OCI-LY7 (cell line): ENCODE results near the gene UBE3C. TPM values are rescaled to one million over a fixed set of nuclear protein-coding genes. Genes with fewer than 3 reads are reported as not detected.

ENCODE experiments used
- BruUV-seq: library from RNA; stranded (reverse); fragments of 400-500 nt; replicated peaks from 2 replicates; lab custom pipeline; 2021; lab: Mats Ljungman, UMichigan
- CTCF ChIA-PET: fragments of 300-600 bp; sonication (Branson Sonifier 250); formaldehyde crosslinking; loops from one replicate; lab custom pipeline; 2022; ENCODE audit warnings: antibody characterized with exemption; ENCODE audit not compliant: unreplicated experiment; lab: Charles Lee
- POLR2A ChIA-PET: fragments of 300-600 bp; sonication (Branson Sonifier 250); formaldehyde crosslinking; loops from one replicate; lab custom pipeline; 2022; ENCODE audit warnings: antibody characterized with exemption; lab: Charles Lee
- DNase-seq: peaks from one replicate; pipeline ENCODE4 v3.0.0-alpha.2; 2015; ENCODE audit warnings: low spot score
- H2AFZ ChIP-seq: fragments of 200-600 bp; sonication (generic), shearing (Covaris generic); 2 replicates; pipeline ENCODE4 v1.6.1; 2014; ENCODE audit warnings: mild to moderate bottlenecking, antibody characterized with exemption, low read length, moderate library complexity
- H3K27ac ChIP-seq: fragments of 200-600 bp; sonication (generic); 2 replicates; pipeline ENCODE4 v1.5.1; 2014; ENCODE audit warnings: mixed run types, low read depth, mild to moderate bottlenecking, moderate library complexity, low read length, inconsistent platforms; ENCODE audit not compliant: poor library complexity, severe bottlenecking
- H3K36me3 ChIP-seq: fragments of 200-600 bp; sonication (generic); 2 replicates; pipeline ENCODE4 v1.6.1; 2014; ENCODE audit warnings: mild to moderate bottlenecking, antibody characterized with exemption, low read length, moderate library complexity, mixed read lengths; ENCODE audit not compliant: insufficient read depth
- H3K4me1 ChIP-seq: fragments of 200-600 bp; sonication (generic); 2 replicates; pipeline ENCODE4 v1.5.1; 2014; ENCODE audit warnings: mild to moderate bottlenecking, low read length; ENCODE audit not compliant: insufficient read depth, poor library complexity, severe bottlenecking
- H3K4me2 ChIP-seq: fragments of 200-600 bp; sonication (generic); 2 replicates; pipeline ENCODE4 v1.6.1; 2014; ENCODE audit warnings: mild to moderate bottlenecking, low read length
- H3K4me3 ChIP-seq: fragments of 200-600 bp; sonication (generic); 2 replicates; pipeline ENCODE4 v1.5.1; 2014; ENCODE audit warnings: mild to moderate bottlenecking, low read depth, low read length; ENCODE audit not compliant: poor library complexity, severe bottlenecking
- H3K79me2 ChIP-seq: fragments of 200-600 bp; sonication (generic); 2 replicates; pipeline ENCODE4 v1.6.1; 2016; ENCODE audit warnings: low read depth, mild to moderate bottlenecking, low read length, moderate library complexity, mixed read lengths; ENCODE audit not compliant: insufficient read depth
- H3K9me2 ChIP-seq: fragments of 200-600 bp; sonication (generic); 2 replicates; pipeline ENCODE4 v1.6.1; 2016; ENCODE audit warnings: mild to moderate bottlenecking, low read length, mixed read lengths; ENCODE audit not compliant: insufficient read depth
- H3K9me3 ChIP-seq: fragments of 200-600 bp; sonication (generic); 2 replicates; pipeline ENCODE4 v1.6.1; 2014; ENCODE audit warnings: mild to moderate bottlenecking, mixed run types, low read length, mixed read lengths
- H4K20me1 ChIP-seq: fragments of 200-600 bp; sonication (generic); 2 replicates; pipeline ENCODE4 v1.6.1; 2014; ENCODE audit warnings: mild to moderate bottlenecking, antibody characterized with exemption, low read length, moderate library complexity, mixed read lengths; ENCODE audit not compliant: insufficient read depth
- EZH2phosphoT487 ChIP-seq: fragments of 200-600 bp; sonication (generic); IDR thresholded peaks from 2 replicates; pipeline ENCODE4 v1.6.1; 2018; ENCODE audit warnings: low read depth, borderline replicate concordance, mild to moderate bottlenecking, mixed run types, antibody characterized with exemption, low read length, moderate library complexity, mixed read lengths
- intact Hi-C: fragments of 100-400 bp; cut with micrococcal nuclease; formaldehyde crosslinking; loops from one replicate; pipeline ENCODE4 v1.10.0; 2022; ENCODE audit not compliant: unreplicated experiment
- total RNA-seq, 2 experiments: library from RNA; depleted of rRNA in 1 of 2; stranded (reverse); fragments of >200 nt in 1 of 2; shearing (Covaris generic) in 1 of 2; gene quantifications; 2 replicates each; pipeline ENCODE4 v1.2.3, GENCODE V29; 2014 to 2022
- TF ChIP-seq, protein P1 (sequence below): fragments of 200-600 bp; sonication (generic); conservative IDR thresholded peaks from 2 replicates; pipeline ENCODE4 v1.5.1; 2014; ENCODE audit warnings: mild to moderate bottlenecking, antibody characterized with exemption, low read length, moderate library complexity, mixed read lengths

Gene UBE3C
- total RNA-seq, 2 experiments from 2014 or later, result 60.4 to 66.1 TPM

DNA sequence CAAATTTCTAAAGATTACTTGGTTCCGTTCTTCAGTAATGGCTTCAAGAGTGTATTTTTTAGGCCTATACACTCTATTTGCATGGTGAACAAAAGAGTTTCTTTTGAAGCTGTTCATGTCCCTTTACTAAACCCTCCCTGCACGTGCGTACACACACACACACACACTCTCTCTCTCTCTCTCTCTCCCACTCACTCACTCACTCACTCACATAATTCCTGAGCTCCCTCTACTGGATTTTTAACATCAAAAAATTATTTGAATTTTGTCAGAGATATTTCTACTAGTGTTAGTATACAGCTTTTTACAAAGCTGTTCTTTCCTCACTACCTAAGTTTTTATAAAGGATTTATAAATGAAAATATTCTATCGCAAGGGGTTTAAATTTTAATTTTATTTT, 85.9 kb downstream of the UBE3C start:
- peak; percentile 36 for DNase-seq
- Histone ChIP-seq H3K4me2 (no peak overlapping the region), H3K9me2 (no peaks in the 10 kb centered on the region), H4K20me1 (no peaks in the 10 kb centered on the region; the same call in 1 of the 2 replicates), H3K36me3 (peaks cover 82% of the 10 kb centered on the region), H2AFZ (no peak overlapping the region), H3K4me1 (no peaks in the 10 kb centered on the region), H3K79me2 (no peaks in the 10 kb centered on the region), H3K9me3 (no peaks in the 10 kb centered on the region), H3K4me3 (no peak overlapping the region), H3K27ac (no peak overlapping the region)
- ChIA-PET POLR2A (interaction anchor here (0.6 to 1.1 kb wide), 2 partner anchors 33 to 68 kb away, joined by 4 to 6 read pairs; no protein-coding TSS in a partner anchor), CTCF (no interaction called here)
- TF ChIP-seq EZH2phosphoT487, result no peak
- TF ChIP-seq, protein P1, sequence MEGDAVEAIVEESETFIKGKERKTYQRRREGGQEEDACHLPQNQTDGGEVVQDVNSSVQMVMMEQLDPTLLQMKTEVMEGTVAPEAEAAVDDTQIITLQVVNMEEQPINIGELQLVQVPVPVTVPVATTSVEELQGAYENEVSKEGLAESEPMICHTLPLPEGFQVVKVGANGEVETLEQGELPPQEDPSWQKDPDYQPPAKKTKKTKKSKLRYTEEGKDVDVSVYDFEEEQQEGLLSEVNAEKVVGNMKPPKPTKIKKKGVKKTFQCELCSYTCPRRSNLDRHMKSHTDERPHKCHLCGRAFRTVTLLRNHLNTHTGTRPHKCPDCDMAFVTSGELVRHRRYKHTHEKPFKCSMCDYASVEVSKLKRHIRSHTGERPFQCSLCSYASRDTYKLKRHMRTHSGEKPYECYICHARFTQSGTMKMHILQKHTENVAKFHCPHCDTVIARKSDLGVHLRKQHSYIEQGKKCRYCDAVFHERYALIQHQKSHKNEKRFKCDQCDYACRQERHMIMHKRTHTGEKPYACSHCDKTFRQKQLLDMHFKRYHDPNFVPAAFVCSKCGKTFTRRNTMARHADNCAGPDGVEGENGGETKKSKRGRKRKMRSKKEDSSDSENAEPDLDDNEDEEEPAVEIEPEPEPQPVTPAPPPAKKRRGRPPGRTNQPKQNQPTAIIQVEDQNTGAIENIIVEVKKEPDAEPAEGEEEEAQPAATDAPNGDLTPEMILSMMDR, result peak; percentile 68
- BruUV-seq, result no TSS peak
- intact Hi-C loops, result no loop called here

DNA sequence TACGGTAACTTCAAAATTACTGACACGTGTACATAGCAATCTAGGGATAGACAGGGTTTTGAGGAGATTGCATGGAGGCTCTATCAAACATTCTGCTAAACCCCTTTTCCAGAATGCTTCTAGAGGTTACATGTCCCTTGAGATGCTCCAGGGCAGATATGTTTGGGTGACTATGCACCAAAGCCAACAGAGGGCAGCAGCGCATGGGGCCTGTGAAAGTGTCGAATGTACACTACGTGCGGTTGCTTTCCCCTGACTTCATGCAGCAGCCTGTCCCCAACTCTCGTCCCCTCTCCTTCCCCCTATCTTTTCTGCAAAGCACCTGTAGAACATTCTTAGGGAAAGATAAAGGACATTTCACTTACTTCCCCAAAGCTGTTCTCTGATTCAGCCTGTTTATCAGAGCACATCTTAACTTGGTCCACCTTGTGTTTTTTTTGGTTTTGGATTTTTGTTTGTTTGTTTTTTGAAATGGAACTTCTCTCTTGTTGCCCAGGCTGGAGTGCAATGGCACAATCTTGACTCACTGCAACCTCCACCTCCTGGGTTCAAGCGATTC, 90.2 kb downstream of the UBE3C start:
- peak; percentile 37 for DNase-seq
- Histone ChIP-seq H2AFZ (no peak overlapping the region), H3K4me3 (no peak overlapping the region), H4K20me1 (no peaks in the 10 kb centered on the region), H3K9me2 (no peaks in the 10 kb centered on the region), H3K79me2 (no peaks in the 10 kb centered on the region), H3K9me3 (no peaks in the 10 kb centered on the region), H3K27ac (no peak overlapping the region), H3K36me3 (peaks cover 87% of the 10 kb centered on the region), H3K4me2 (no peak overlapping the region), H3K4me1 (no peaks in the 10 kb centered on the region)
- POLR2A ChIA-PET, result no interaction called here
- TF ChIP-seq, protein P1, result peak; percentile 72
- TF ChIP-seq EZH2phosphoT487, result no peak
- CTCF ChIA-PET, result no interaction called here
- BruUV-seq, result no TSS peak
- intact Hi-C loops, result no loop called here

GRCh38 chr7:157233677-157234076, 95.0 kb downstream of the UBE3C start:
- ChIA-PET POLR2A (interaction anchor here (0.6 to 0.7 kb wide), 2 partner anchors 17 to 142 kb away, joined by 3 read pairs; no protein-coding TSS in a partner anchor), CTCF (no interaction called here)
- Histone ChIP-seq H4K20me1 (no peaks in the 10 kb centered on the region), H3K9me2 (no peaks in the 10 kb centered on the region), H2AFZ (no peak overlapping the region), H3K9me3 (no peaks in the 10 kb centered on the region), H3K4me3 (no peak overlapping the region), H3K36me3 (peaks cover 85% of the 10 kb centered on the region), H3K4me1 (no peaks in the 10 kb centered on the region), H3K79me2 (no peaks in the 10 kb centered on the region), H3K27ac (no peak overlapping the region), H3K4me2 (no peak overlapping the region)
- no TSS peak for BruUV-seq
- intact Hi-C loops, result no loop called here
- no peak for DNase-seq
- no peak for TF ChIP-seq EZH2phosphoT487
- TF ChIP-seq, protein P1, result no peak
